Measurements from ENCODE around the gene RAB8A. TPM values are rescaled to one million over a fixed set of nuclear protein-coding genes. Genes with fewer than 3 reads are reported as not detected.
"Not testable (repeated sequence)": the region's sequence is repeated elsewhere in the genome, so short reads cannot be mapped to it uniquely, and the experiment has no call there.

The RAB8A gene
- total RNA-seq, 2 donors from 2014 or later, result 127 to 145 TPM

GRCh38 chr19:16116067-16116466 is 4.4 kb downstream of the RAB8A start:
- H3K4me3 ChIP-seq, result no peak overlapping the region
- H3K36me3 ChIP-seq, result peaks cover 6% of the 10 kb centered on the region
- H3K9ac ChIP-seq (ENCODE audit: low read depth in 2 of 2, low read length in 2 of 2), result no peak overlapping the region
- no peak overlapping the region for H3K27ac ChIP-seq
- intact Hi-C loops (cut with DNase I), result loop anchor here (5.0 kb wide), 1 partner anchor 61 kb away; no protein-coding TSS in a partner anchor
- peaks cover 12% of the 10 kb centered on the region for H3K4me1 ChIP-seq
- no peaks in the 10 kb centered on the region for H3K27me3 ChIP-seq
- TF ChIP-seq, protein P1, sequence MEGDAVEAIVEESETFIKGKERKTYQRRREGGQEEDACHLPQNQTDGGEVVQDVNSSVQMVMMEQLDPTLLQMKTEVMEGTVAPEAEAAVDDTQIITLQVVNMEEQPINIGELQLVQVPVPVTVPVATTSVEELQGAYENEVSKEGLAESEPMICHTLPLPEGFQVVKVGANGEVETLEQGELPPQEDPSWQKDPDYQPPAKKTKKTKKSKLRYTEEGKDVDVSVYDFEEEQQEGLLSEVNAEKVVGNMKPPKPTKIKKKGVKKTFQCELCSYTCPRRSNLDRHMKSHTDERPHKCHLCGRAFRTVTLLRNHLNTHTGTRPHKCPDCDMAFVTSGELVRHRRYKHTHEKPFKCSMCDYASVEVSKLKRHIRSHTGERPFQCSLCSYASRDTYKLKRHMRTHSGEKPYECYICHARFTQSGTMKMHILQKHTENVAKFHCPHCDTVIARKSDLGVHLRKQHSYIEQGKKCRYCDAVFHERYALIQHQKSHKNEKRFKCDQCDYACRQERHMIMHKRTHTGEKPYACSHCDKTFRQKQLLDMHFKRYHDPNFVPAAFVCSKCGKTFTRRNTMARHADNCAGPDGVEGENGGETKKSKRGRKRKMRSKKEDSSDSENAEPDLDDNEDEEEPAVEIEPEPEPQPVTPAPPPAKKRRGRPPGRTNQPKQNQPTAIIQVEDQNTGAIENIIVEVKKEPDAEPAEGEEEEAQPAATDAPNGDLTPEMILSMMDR (IDR thresholded peaks at IDR 0.05), result no peak
- DNase-seq, result no peak
- no peaks in the 10 kb centered on the region for H3K9me3 ChIP-seq

GRCh38 chr19:16117594-16118033 is 5.9 kb downstream of the RAB8A start:
- H3K4me3 ChIP-seq, result no peak overlapping the region
- TF ChIP-seq, protein P1 (IDR thresholded peaks at IDR 0.05), result no peak
- H3K36me3 ChIP-seq, result peaks cover 19% of the 10 kb centered on the region
- intact Hi-C loops (cut with DNase I), result loop anchor here (5.0 kb wide), 1 partner anchor 60 kb away; no protein-coding TSS in a partner anchor
- H3K27ac ChIP-seq, result no peak overlapping the region
- H3K4me1 ChIP-seq, result peaks cover 9% of the 10 kb centered on the region
- no peak overlapping the region for H3K9ac ChIP-seq (ENCODE audit: low read depth in 2 of 2, low read length in 2 of 2)
- no peaks in the 10 kb centered on the region for H3K9me3 ChIP-seq
- DNase-seq, result no peak
- H3K27me3 ChIP-seq, result no peaks in the 10 kb centered on the region

DNA sequence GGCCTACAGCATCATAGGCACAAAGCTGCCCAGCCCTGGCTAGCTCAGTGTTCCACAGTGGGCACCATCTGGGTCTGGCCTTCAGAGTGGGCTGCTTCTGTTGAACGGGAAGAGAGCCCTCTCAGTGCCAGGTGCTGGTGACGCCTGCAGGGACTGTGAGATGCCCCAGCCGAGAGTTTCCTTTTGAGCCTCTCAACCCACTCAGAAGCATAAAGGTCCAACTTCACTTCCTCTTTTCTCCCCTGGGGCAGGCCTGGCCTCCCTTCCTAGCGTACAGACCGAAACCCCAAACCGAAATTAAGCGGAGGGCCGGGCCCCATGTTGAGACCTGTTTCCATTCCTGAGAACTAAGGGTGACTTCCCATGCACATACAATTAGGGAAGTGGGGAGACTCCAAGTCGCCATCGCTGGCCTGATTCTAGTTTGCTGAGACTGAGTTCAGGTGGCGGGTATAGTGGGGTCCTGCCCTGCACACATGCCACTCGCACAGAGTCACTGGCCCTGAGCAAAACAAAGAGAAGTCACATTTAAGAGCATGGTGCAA is 6.9 kb downstream of the RAB8A start:
- no peaks in the 10 kb centered on the region for H3K9me3 ChIP-seq
- TF ChIP-seq, protein P1 (IDR thresholded peaks at IDR 0.05), result no peak
- no peaks in the 10 kb centered on the region for H3K27me3 ChIP-seq
- H3K36me3 ChIP-seq, result peaks cover 19% of the 10 kb centered on the region
- peak overlapping the region; percentile 54 for H3K27ac ChIP-seq
- H3K4me3 ChIP-seq, result no peak overlapping the region
- no peak for DNase-seq
- no peak overlapping the region for H3K9ac ChIP-seq (ENCODE audit: low read depth in 2 of 2, low read length in 2 of 2)
- intact Hi-C loops (cut with DNase I), result loop anchor here (5.0 kb wide), 1 partner anchor 59 kb away; no protein-coding TSS in a partner anchor
- peaks cover 7% of the 10 kb centered on the region for H3K4me1 ChIP-seq

- not testable (repeated sequence) for H3K4me3 ChIP-seq; H3K27me3 ChIP-seq; DNase-seq; H3K9me3 ChIP-seq; H3K4me1 ChIP-seq; H3K9ac ChIP-seq (ENCODE audit: low read depth in 2 of 2, low read length in 2 of 2)
- peak overlapping the region; percentile 54 for H3K27ac ChIP-seq
- peaks cover 19% of the 10 kb centered on the region for H3K36me3 ChIP-seq
- intact Hi-C loops (cut with DNase I), result loop anchor here (5.0 kb wide), 1 partner anchor 58 kb away; no protein-coding TSS in a partner anchor
These were observed 7.6 kb downstream of the RAB8A start for GRCh38 chr19:16119075-16119857.

DNA sequence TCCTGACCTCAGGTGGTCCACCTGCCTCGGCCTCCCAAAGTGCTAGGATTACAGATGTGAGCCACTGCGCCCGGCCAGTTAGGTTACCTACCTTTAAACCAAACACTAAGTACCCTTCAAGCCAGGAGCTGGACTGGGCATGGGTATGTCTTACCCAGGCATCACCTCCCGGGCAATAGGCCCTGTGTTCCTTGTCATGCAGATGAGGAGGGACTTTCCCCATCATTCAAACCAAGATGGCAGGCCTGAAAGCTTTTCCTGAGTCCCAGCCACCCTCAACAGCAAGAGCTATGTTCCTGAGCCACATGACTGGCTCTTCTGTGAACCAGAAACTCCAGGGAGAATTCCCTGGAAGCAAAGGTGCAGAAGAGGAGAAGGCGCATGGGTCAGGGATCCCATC is 9.5 kb downstream of the RAB8A start:
- H3K9me3 ChIP-seq, result no peaks in the 10 kb centered on the region
- no peak for DNase-seq
- TF ChIP-seq, protein P1 (IDR thresholded peaks at IDR 0.05), result no peak
- no peak overlapping the region for H3K4me3 ChIP-seq
- H3K4me1 ChIP-seq, result no peaks in the 10 kb centered on the region
- intact Hi-C loops (cut with DNase I), result no loop called here
- H3K27ac ChIP-seq, result no peak overlapping the region
- H3K27me3 ChIP-seq, result no peaks in the 10 kb centered on the region
- H3K9ac ChIP-seq (ENCODE audit: low read depth in 2 of 2, low read length in 2 of 2), result no peak overlapping the region
- H3K36me3 ChIP-seq, result peaks cover 19% of the 10 kb centered on the region

DNA sequence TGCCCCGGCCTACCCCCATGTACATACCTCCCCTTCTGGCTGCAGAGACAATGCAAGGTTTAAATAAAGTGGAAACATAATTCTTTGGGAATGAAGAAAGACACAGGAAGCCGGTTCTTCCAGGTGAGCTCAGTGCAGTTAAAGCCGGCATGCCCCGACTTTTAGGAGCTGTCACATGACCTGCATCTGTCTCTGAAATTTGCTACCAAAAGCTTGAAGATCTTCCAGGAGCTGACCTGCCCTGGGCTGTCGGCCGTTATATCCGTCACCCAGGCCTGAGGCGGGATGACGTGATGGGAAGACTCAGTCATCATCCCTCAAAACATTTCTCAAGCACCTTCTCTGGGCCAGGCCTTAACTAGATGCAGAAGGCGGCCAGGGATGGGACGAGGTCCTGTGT is 10.3 kb downstream of the RAB8A start:
- TF ChIP-seq, protein P1 (IDR thresholded peaks at IDR 0.05), result no peak
- H3K27ac ChIP-seq, result no peak overlapping the region
- H3K9me3 ChIP-seq, result no peaks in the 10 kb centered on the region
- H3K4me1 ChIP-seq, result no peaks in the 10 kb centered on the region
- H3K36me3 ChIP-seq, result peaks cover 19% of the 10 kb centered on the region
- no peak for DNase-seq
- no peak overlapping the region for H3K4me3 ChIP-seq
- H3K27me3 ChIP-seq, result no peaks in the 10 kb centered on the region
- intact Hi-C loops (cut with DNase I), result no loop called here
- no peak overlapping the region for H3K9ac ChIP-seq (ENCODE audit: low read depth in 2 of 2, low read length in 2 of 2)
